AG04450 (cell line): ENCODE data around the gene NSD2. TPM values are rescaled to one million over a fixed set of nuclear protein-coding genes. Genes with fewer than 3 reads are reported as not detected.

Experiments
- CTCF ChIA-PET: fragments of 300-600, 350-600 bp; formaldehyde crosslinking; extraction: SDS; loops from one replicate; lab custom pipeline; 2022; ENCODE audit warnings: antibody characterized with exemption, inconsistent platforms; lab: Charles Lee
- POLR2A ChIA-PET: fragments of 350-600 bp; formaldehyde crosslinking; extraction: SDS; loops from one replicate; lab custom pipeline; 2021; ENCODE audit warnings: antibody characterized with exemption, inconsistent platforms; lab: Yijun Ruan, JAX
- DNase-seq: peaks from one replicate; pipeline ENCODE4 v3.0.0-alpha.2; 2011; ENCODE audit warnings: low read depth, low spot score
- H3K27ac ChIP-seq: one replicate; pipeline ENCODE4 v1.5.1; 2012; ENCODE audit warnings: low read depth, low read length, control low read depth
- H3K27me3 ChIP-seq: one replicate; pipeline ENCODE4 v1.6.0; 2012; ENCODE audit warnings: low read length; ENCODE audit not compliant: control insufficient read depth, insufficient read depth
- H3K4me3 ChIP-seq: 2 replicates; pipeline ENCODE4 v1.5.1; 2011; ENCODE audit warnings: mild to moderate bottlenecking, low read depth, low read length, control low read depth
- H3K9me3 ChIP-seq: 2 replicates; pipeline ENCODE4 v1.5.1; 2012; ENCODE audit warnings: low read length; ENCODE audit not compliant: control insufficient read depth, insufficient read depth
- CTCF ChIP-seq: IDR thresholded peaks from 2 replicates; pipeline ENCODE4 v1.5.1; 2011; ENCODE audit warnings: low read depth, low read length, control low read depth, inconsistent platforms
- polyA minus RNA-seq: library from RNA; depleted of rRNA, polyadenylated mRNA; stranded (reverse); fragments of >200 nt; gene quantifications from 2 replicates; pipeline ENCODE4 v1.2.3, GENCODE V29; 2011; rRNA and poly(A)+ RNA removed
- polyA plus RNA-seq: library from polyadenylated mRNA; depleted of rRNA; stranded (reverse); fragments of >200 nt; gene quantifications from 2 replicates; pipeline ENCODE4 v1.2.3, GENCODE V29; 2011; rRNA removed

The NSD2 gene
- polyA plus RNA-seq = 23.7 and 26.4 TPM in 2 replicates
- 77.9 and 94.9 TPM in 2 replicates for polyA minus RNA-seq

GRCh38 chr4:1870578-1871443 lies at the start of gene NSD2:
NSD2 (plus strand) TSS chr4:1871393; CDS start chr4:1900655, 29,262 bp downstream.
- H3K27ac ChIP-seq = peak within 1 kb of the TSS; percentile 68
- ChIA-PET CTCF (no interaction called here), POLR2A (interaction anchor here (0.6 to 1.8 kb wide), 5 partner anchors 10 to 23 kb away, joined by 3 to 14 read pairs (median 3); partner anchors contain the start of gene LETM1)
- no peak for TF ChIP-seq CTCF
- no peaks in the 10 kb centered on the region for H3K9me3 ChIP-seq
- peak within 1 kb of the TSS; percentile 76 for H3K4me3 ChIP-seq
- no peaks in the 10 kb centered on the region for H3K27me3 ChIP-seq
- DNase-seq = peak; percentile 45

- Histone ChIP-seq H3K27me3 (no peaks in the 10 kb centered on the region), H3K9me3 (no peaks in the 10 kb centered on the region), H3K27ac (no peak overlapping the region), H3K4me3 (no peak overlapping the region)
- DNase-seq = no peak
- ChIA-PET POLR2A (no interaction called here), CTCF (interaction anchor here (1.0 kb wide), 1 partner anchor 74 kb away, joined by 3 read pairs; no protein-coding TSS in a partner anchor)
- TF ChIP-seq CTCF = no peak
Observed at GRCh38 chr4:1821679-1822567, 49.3 kb upstream of the NSD2 start.

DNA sequence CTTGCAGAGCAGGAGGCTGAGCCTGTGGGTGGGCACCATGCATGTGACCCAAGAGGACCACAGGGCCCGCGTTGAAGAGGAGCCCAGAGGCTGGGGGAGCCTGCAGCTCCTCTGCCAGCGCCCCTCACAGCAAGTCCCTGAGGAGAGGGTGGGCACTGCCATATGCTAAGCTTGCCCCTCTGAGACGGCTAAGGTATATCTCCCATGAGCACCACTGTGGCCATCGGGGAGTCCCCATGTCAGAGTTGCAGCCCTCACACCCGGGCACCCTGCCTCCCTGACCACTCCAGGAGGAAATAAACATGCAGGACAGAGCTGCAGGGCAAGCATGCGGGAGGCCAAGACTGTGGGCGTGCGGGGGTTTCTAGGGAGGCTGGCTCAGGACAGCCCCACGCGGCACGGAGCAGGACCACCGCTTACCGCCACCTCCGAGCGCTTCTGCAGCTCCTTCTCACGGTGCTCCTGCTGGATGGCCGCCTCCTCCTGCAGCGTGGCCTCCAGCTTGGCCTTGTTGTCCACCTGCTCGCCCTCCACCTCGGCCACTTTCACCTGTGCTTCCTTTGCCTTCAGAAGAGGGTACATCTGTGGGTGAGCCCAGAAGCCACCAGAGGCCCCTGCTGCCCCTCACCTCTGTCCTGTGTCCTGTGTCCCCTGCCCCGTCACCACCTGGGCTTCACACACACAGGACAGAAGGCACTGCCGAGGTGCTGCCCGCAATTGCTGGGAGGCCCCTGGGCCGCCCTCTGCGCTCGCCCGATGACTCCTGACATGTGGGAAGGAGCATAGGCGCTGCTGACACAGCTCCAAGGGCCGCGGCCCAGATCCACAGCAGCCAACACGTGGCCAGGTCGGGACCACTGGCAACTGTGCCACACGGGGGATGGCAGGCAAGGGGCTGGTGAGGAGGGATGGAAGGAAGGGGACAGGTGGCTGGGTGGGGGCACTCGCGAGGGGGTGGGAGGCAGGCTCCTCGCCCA lies 48.3 kb upstream of the NSD2 start:
- ChIA-PET POLR2A (no interaction called here), CTCF (interaction anchor here (1.0 kb wide), 1 partner anchor 75 kb away, joined by 3 read pairs; no protein-coding TSS in a partner anchor)
- DNase-seq = no peak
- Histone ChIP-seq H3K9me3 (no peaks in the 10 kb centered on the region), H3K4me3 (no peak overlapping the region), H3K27ac (no peak overlapping the region), H3K27me3 (no peaks in the 10 kb centered on the region)
- TF ChIP-seq CTCF = no peak

DNA sequence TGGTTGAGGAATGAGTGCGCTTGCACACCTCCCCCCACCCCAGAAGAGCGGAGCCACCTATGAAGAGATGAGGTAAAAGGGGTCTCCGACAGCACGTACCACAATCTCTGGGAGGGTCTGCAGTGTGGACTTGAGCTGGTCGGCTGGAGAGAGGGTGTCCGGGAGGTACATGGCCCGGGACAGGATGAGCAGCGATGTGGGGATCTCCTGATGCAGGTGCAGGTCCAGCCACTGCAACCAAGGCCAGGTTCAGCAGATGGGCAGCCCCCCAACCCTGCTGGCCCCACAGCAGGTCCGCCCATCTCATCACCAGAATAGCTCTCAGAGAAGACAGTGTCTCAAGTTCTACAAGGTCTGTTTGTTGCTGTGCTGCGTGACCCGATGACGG lies 47.7 kb upstream of the NSD2 start:
- no peak overlapping the region for H3K27ac ChIP-seq
- TF ChIP-seq CTCF = no peak
- H3K9me3 ChIP-seq = no peaks in the 10 kb centered on the region
- H3K4me3 ChIP-seq = no peak overlapping the region
- DNase-seq = no peak
- no peaks in the 10 kb centered on the region for H3K27me3 ChIP-seq
- CTCF ChIA-PET = no interaction called here
- POLR2A ChIA-PET = no interaction called here
